Calu3 (cell line): ENCODE data around the gene SLC35G2. TPM values are rescaled to one million over a fixed set of nuclear protein-coding genes. Genes with fewer than 3 reads are reported as not detected.
"Not testable (repeated sequence)": the region's sequence is repeated elsewhere in the genome, so short reads cannot be mapped to it uniquely, and the experiment has no call there.

Experiments used
- BruUV-seq: library from RNA; stranded (reverse); fragments of 400-500 nt; replicated peaks from 2 replicates; lab custom pipeline; 2021; lab: Mats Ljungman, UMichigan
- CTCF ChIA-PET: fragments of 300-600 bp; sonication (Branson Sonifier 250); formaldehyde crosslinking; loops from one replicate; lab custom pipeline; 2022; ENCODE audit warnings: antibody characterized with exemption; lab: Charles Lee
- DNase-seq: peaks from one replicate; pipeline ENCODE4 v3.0.0; 2022
- H3K27ac Mint-ChIP-seq: one replicate; pipeline ENCODE4 v1.8.0; 2022; ENCODE audit warnings: mixed read lengths; ENCODE audit not compliant: unreplicated experiment
- H3K27me3 Mint-ChIP-seq: one replicate; pipeline ENCODE4 v1.8.0; 2022; ENCODE audit warnings: mixed read lengths; ENCODE audit not compliant: unreplicated experiment
- H3K36me3 Mint-ChIP-seq: one replicate; pipeline ENCODE4 v1.8.0; 2022; ENCODE audit warnings: mild to moderate bottlenecking, moderate library complexity, mixed read lengths; ENCODE audit not compliant: insufficient read depth, unreplicated experiment
- H3K4me1 Mint-ChIP-seq: one replicate; pipeline ENCODE4 v1.8.0; 2022; ENCODE audit warnings: mild to moderate bottlenecking, low read depth, mixed read lengths; ENCODE audit not compliant: unreplicated experiment
- H3K4me3 Mint-ChIP-seq: one replicate; pipeline ENCODE4 v1.8.0; 2022; ENCODE audit warnings: mild to moderate bottlenecking, low read depth, moderate library complexity, mixed read lengths; ENCODE audit not compliant: unreplicated experiment
- H3K9me3 Mint-ChIP-seq: one replicate; pipeline ENCODE4 v1.8.0; 2022; ENCODE audit warnings: low read depth, mixed read lengths; ENCODE audit not compliant: unreplicated experiment
- CTCF ChIP-seq: fragments of 200-600 bp; IDR thresholded peaks from one replicate; pipeline ENCODE4 v1.8.0; 2022; ENCODE audit warnings: antibody characterized with exemption; ENCODE audit not compliant: unreplicated experiment
- intact Hi-C: fragments of 100-400 bp; cut with micrococcal nuclease; formaldehyde crosslinking; loops from one replicate; pipeline ENCODE4 v1.10.0; 2022; ENCODE audit not compliant: unreplicated experiment
- total RNA-seq: library from RNA; stranded (reverse); gene quantifications from 2 replicates; pipeline ENCODE4 v1.2.3, GENCODE V29; 2022

Gene SLC35G2
- total RNA-seq, 1 experiment from 2014 or later = 31.4 TPM

GRCh38 chr3:136898954-136899353 lies 80.0 kb downstream of the SLC35G2 start:
- no peak overlapping the region for H3K27ac Mint-ChIP-seq
- TF ChIP-seq CTCF = no peak
- no peak overlapping the region for H3K4me3 Mint-ChIP-seq
- intact Hi-C loops = no loop called here
- peaks cover 10% of the 10 kb centered on the region for H3K9me3 Mint-ChIP-seq
- no peak for DNase-seq
- peaks cover 29% of the 10 kb centered on the region for H3K36me3 Mint-ChIP-seq
- no peaks in the 10 kb centered on the region for H3K27me3 Mint-ChIP-seq
- BruUV-seq = no TSS peak
- H3K4me1 Mint-ChIP-seq = peaks cover 51% of the 10 kb centered on the region
- CTCF ChIA-PET = interaction anchor here (1.0 kb wide), 1 partner anchor 147 kb away, joined by 3 read pairs; the partner anchor contains the start of gene STAG1

- BruUV-seq = no TSS peak
- DNase-seq = no peak
- Mint-ChIP-seq H3K4me3 (no peak overlapping the region), H3K27me3 (no peaks in the 10 kb centered on the region), H3K27ac (peak overlapping the region; percentile 75), H3K36me3 (peaks cover 30% of the 10 kb centered on the region), H3K4me1 (peaks cover 46% of the 10 kb centered on the region), H3K9me3 (peaks cover 10% of the 10 kb centered on the region)
- no peak for TF ChIP-seq CTCF
- CTCF ChIA-PET = interaction anchor here (1.0 kb wide), 1 partner anchor 147 kb away, joined by 3 read pairs; the partner anchor contains the start of gene STAG1
- intact Hi-C loops = no loop called here
These were observed 80.8 kb downstream of the SLC35G2 start for GRCh38 chr3:136899622-136900158.

GRCh38 chr3:136900694-136901093 lies 81.8 kb downstream of the SLC35G2 start:
- Mint-ChIP-seq H3K27ac (peak overlapping the region; percentile 75), H3K4me3 (peak overlapping the region; percentile 6), H3K36me3 (peaks cover 31% of the 10 kb centered on the region), H3K4me1 (peaks cover 48% of the 10 kb centered on the region)
- intact Hi-C loops, H3K9me3 Mint-ChIP-seq, DNase-seq, BruUV-seq, H3K27me3 Mint-ChIP-seq, CTCF ChIA-PET: not testable (repeated sequence)

GRCh38 chr3:136901391-136901790 lies 82.5 kb downstream of the SLC35G2 start:
- H3K4me3 Mint-ChIP-seq = peak overlapping the region; percentile 6
- CTCF ChIA-PET = no interaction called here

GRCh38 chr3:136902530-136902929 lies 83.6 kb downstream of the SLC35G2 start:
- H3K9me3 Mint-ChIP-seq, BruUV-seq, H3K27ac Mint-ChIP-seq, H3K27me3 Mint-ChIP-seq, intact Hi-C loops, H3K4me3 Mint-ChIP-seq, DNase-seq: not testable (repeated sequence)
- CTCF ChIA-PET = interaction anchor here (0.6 kb wide), 1 partner anchor 52 kb away, joined by 3 read pairs; no protein-coding TSS in a partner anchor
- peaks cover 40% of the 10 kb centered on the region for H3K36me3 Mint-ChIP-seq
- H3K4me1 Mint-ChIP-seq = peaks cover 67% of the 10 kb centered on the region

More at GRCh38 chr3:136901391-136901790, 82.5 kb downstream of the SLC35G2 start:
- peaks cover 38% of the 10 kb centered on the region for H3K36me3 Mint-ChIP-seq
- no peak for DNase-seq
- peaks cover 55% of the 10 kb centered on the region for H3K4me1 Mint-ChIP-seq
- BruUV-seq = no TSS peak
- peak overlapping the region; percentile 75 for H3K27ac Mint-ChIP-seq
- TF ChIP-seq CTCF = no peak
- no peaks in the 10 kb centered on the region for H3K27me3 Mint-ChIP-seq
- intact Hi-C loops = no loop called here
- H3K9me3 Mint-ChIP-seq = peaks cover 10% of the 10 kb centered on the region
